ENCODE results near the gene PMAIP1. TPM values are rescaled to one million over a fixed set of nuclear protein-coding genes. Genes with fewer than 3 reads are reported as not detected.

Gene PMAIP1
- total and polyA plus RNA-seq, 2 donors from 2014 or later, result 0.71 to 2.8 TPM

DNA sequence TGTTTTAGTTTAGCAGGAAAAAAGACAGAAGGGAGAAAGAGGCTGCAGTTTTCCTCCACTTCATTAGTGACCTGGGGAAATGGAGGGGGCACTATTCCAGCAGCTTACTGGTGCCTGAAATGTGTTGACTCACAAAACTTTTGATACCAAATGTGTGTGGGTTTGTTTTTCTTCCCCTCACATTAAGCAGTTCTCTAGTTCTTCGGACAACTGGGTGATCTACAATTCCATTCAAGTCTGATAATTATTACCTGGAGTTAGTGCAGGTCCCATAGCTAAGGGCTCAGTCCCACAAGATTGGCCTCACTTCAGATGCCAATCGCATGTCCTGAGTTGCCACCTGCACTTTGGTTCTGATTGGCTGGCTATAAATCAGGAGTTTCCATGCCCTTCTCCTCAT lies 28.4 kb downstream of the PMAIP1 start:
- no peak for DNase-seq
- Histone ChIP-seq H3K4me3 (ENCODE audit: low read length in 3 of 3) (no peak overlapping the region), H3K36me3 (ENCODE audit: control insufficient read depth in 2 of 3, insufficient read depth in 3 of 3, low read length in 3 of 3) (no peaks in the 10 kb centered on the region), H3K9me3 (ENCODE audit: control insufficient read depth in 2 of 3, insufficient read depth in 1 of 3, low read length in 3 of 3) (no peaks in the 10 kb centered on the region), H3K27ac (ENCODE audit: low read depth in 2 of 2, low read length in 2 of 2) (no peak overlapping the region), H3K27me3 (ENCODE audit: control insufficient read depth, insufficient read depth, low read length) (no peaks in the 10 kb centered on the region), H3K9ac (ENCODE audit: low read length in 3 of 3) (no peak overlapping the region), H3K4me1 (ENCODE audit: control insufficient read depth in 2 of 3, insufficient read depth in 2 of 3, low read depth in 1 of 3, low read length in 3 of 3) (no peaks in the 10 kb centered on the region)
- FAIRE-seq, result no peak
- TF ChIP-seq, protein P1, sequence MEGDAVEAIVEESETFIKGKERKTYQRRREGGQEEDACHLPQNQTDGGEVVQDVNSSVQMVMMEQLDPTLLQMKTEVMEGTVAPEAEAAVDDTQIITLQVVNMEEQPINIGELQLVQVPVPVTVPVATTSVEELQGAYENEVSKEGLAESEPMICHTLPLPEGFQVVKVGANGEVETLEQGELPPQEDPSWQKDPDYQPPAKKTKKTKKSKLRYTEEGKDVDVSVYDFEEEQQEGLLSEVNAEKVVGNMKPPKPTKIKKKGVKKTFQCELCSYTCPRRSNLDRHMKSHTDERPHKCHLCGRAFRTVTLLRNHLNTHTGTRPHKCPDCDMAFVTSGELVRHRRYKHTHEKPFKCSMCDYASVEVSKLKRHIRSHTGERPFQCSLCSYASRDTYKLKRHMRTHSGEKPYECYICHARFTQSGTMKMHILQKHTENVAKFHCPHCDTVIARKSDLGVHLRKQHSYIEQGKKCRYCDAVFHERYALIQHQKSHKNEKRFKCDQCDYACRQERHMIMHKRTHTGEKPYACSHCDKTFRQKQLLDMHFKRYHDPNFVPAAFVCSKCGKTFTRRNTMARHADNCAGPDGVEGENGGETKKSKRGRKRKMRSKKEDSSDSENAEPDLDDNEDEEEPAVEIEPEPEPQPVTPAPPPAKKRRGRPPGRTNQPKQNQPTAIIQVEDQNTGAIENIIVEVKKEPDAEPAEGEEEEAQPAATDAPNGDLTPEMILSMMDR (IDR thresholded peaks at IDR 0.05; ENCODE audit: borderline replicate concordance, extremely low read depth, insufficient read depth), result no peak
- intact Hi-C loops (cut with DNase I), result no loop called here

DNA sequence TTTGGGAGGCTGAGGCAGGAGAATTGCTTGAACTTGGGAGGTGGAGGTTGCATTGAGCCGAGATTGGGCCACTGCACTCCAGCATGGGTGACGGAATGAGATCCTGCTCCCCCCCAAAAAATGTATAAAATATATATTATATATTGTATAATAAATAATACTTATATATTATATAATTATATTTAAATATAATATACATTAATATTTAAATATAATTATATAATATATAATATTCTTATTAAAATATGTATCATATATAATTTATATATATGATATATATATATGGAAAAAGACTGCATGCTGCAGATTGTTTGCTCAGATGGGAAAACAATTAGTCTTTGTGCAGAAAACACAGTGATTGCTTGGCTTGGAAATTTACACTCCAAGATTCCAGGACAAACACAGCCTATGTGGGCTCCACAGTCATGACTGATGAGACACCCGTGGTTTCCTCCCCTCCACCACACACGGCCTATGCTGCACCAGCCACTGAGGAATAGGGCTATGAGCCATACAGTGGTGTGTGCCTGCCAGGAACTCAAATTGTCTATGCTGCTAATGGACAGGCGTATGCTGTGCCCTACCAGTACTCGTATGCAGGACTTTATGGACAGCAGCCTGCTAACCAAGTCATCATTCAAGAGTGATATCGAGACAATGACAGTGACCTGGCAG lies 30.0 kb downstream of the PMAIP1 start:
- Histone ChIP-seq H3K27ac (ENCODE audit: low read depth in 2 of 2, low read length in 2 of 2) (no peak overlapping the region), H3K4me1 (ENCODE audit: control insufficient read depth in 2 of 3, insufficient read depth in 2 of 3, low read depth in 1 of 3, low read length in 3 of 3) (no peaks in the 10 kb centered on the region), H3K27me3 (ENCODE audit: control insufficient read depth, insufficient read depth, low read length) (no peaks in the 10 kb centered on the region), H3K36me3 (ENCODE audit: control insufficient read depth in 2 of 3, insufficient read depth in 3 of 3, low read length in 3 of 3) (no peaks in the 10 kb centered on the region), H3K9ac (ENCODE audit: low read length in 3 of 3) (no peak overlapping the region), H3K4me3 (ENCODE audit: low read length in 3 of 3) (no peak overlapping the region), H3K9me3 (ENCODE audit: control insufficient read depth in 2 of 3, insufficient read depth in 1 of 3, low read length in 3 of 3) (no peaks in the 10 kb centered on the region)
- TF ChIP-seq, protein P1 (IDR thresholded peaks at IDR 0.05; ENCODE audit: borderline replicate concordance, extremely low read depth, insufficient read depth), result no peak
- intact Hi-C loops (cut with DNase I), result no loop called here
- FAIRE-seq (no peak), DNase-seq (no peak)

DNA sequence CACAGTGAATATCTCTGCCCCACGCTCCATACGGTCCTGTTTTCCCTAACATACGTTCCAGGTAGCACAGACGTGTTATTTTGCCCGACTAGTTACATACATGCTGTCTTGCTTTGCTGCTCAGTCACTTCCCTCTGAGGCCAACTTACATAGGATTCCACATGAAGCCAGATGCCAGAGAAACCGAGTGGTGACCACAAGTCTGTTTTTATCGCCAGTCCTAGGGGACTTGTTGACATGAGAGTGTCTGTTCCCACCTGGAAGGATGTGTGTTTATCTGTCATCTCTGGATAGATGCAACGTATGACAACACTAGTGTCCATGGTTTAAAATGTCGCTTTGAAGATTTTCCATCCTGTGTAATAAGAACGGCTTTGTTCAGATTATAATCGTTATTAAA lies 32.6 kb downstream of the PMAIP1 start:
- Histone ChIP-seq H3K9ac (ENCODE audit: low read length in 3 of 3) (no peak overlapping the region), H3K27ac (ENCODE audit: low read depth in 2 of 2, low read length in 2 of 2) (no peak overlapping the region), H3K4me1 (ENCODE audit: control insufficient read depth in 2 of 3, insufficient read depth in 2 of 3, low read depth in 1 of 3, low read length in 3 of 3) (no peaks in the 10 kb centered on the region), H3K9me3 (ENCODE audit: control insufficient read depth in 2 of 3, insufficient read depth in 1 of 3, low read length in 3 of 3) (no peaks in the 10 kb centered on the region), H3K4me3 (ENCODE audit: low read length in 3 of 3) (no peak overlapping the region), H3K27me3 (ENCODE audit: control insufficient read depth, insufficient read depth, low read length) (no peaks in the 10 kb centered on the region), H3K36me3 (ENCODE audit: control insufficient read depth in 2 of 3, insufficient read depth in 3 of 3, low read length in 3 of 3) (no peaks in the 10 kb centered on the region)
- TF ChIP-seq, protein P1 (IDR thresholded peaks at IDR 0.05; ENCODE audit: borderline replicate concordance, extremely low read depth, insufficient read depth), result no peak
- no peak for DNase-seq
- intact Hi-C loops (cut with DNase I), result no loop called here
- no peak for FAIRE-seq

DNA sequence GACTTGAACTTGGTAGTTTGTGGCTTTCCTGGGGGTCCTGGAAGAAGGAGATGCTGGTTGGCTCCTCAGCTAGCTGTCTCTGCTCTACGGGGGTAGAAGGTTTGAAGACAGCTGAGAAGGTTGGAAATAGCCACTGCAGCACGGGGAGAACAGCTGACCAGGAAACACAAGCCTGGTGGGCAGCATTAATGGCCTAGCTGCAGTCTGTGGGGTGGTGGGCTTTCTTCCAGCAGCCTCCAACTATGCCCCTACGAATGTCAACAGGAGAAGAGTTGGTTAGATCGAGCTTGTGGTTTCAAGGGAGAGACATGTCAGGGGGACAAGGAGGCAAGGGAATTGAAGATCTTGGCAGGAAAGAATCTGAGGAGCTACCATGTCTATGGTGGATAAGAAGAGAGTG lies 38.9 kb downstream of the PMAIP1 start:
- H3K27me3 ChIP-seq (ENCODE audit: control insufficient read depth, insufficient read depth, low read length), result no peaks in the 10 kb centered on the region
- H3K9ac ChIP-seq (ENCODE audit: low read length in 3 of 3), result no peak overlapping the region
- H3K27ac ChIP-seq (ENCODE audit: low read depth in 2 of 2, low read length in 2 of 2), result no peak overlapping the region
- no peaks in the 10 kb centered on the region for H3K9me3 ChIP-seq (ENCODE audit: control insufficient read depth in 2 of 3, insufficient read depth in 1 of 3, low read length in 3 of 3)
- TF ChIP-seq, protein P1 (IDR thresholded peaks at IDR 0.05; ENCODE audit: borderline replicate concordance, extremely low read depth, insufficient read depth), result no peak
- no peak for DNase-seq
- H3K4me3 ChIP-seq (ENCODE audit: low read length in 3 of 3), result no peak overlapping the region
- intact Hi-C loops (cut with DNase I), result no loop called here
- H3K4me1 ChIP-seq (ENCODE audit: control insufficient read depth in 2 of 3, insufficient read depth in 2 of 3, low read depth in 1 of 3, low read length in 3 of 3), result no peaks in the 10 kb centered on the region
- FAIRE-seq, result no peak
- H3K36me3 ChIP-seq (ENCODE audit: control insufficient read depth in 2 of 3, insufficient read depth in 3 of 3, low read length in 3 of 3), result no peaks in the 10 kb centered on the region
